B cell (primary cell): ENCODE data around the gene PTPRT. TPM values are rescaled to one million over a fixed set of nuclear protein-coding genes. Genes with fewer than 3 reads are reported as not detected.

Experiments used
- ATAC-seq: fragments of 200-7000 bp; cut with Tn5 transposase; one replicate; pipeline ENCODE4 v1.10.0; 2021; ENCODE audit warnings: low read depth, mild to moderate bottlenecking, moderate number of reproducible peaks, moderate library complexity
- CTCF ChIA-PET: fragments of 350-600 bp; sonication (Branson Sonifier 250); formaldehyde crosslinking; loops from one replicate; lab custom pipeline; 2021; ENCODE audit warnings: antibody characterized with exemption, inconsistent platforms; lab: Charles Lee
- POLR2A ChIA-PET: fragments of 350-600 bp; sonication (Branson Sonifier 250); formaldehyde crosslinking; loops from one replicate; lab custom pipeline; 2021; ENCODE audit warnings: antibody characterized with exemption; lab: Charles Lee
- DNase-seq: peaks from one replicate; pipeline ENCODE4 v3.0.0; 2013
- H2AFZ ChIP-seq: 2 replicates; pipeline ENCODE4 v1.6.1; 2012; ENCODE audit warnings: mild to moderate bottlenecking, low read depth, low read length; ENCODE audit not compliant: insufficient read depth, poor library complexity, severe bottlenecking
- H3K27ac ChIP-seq, 2 donors: 1 replicate in 1 of 2; 2 replicates in 1 of 2; pipeline ENCODE4 v1.5.1; 2012 to 2013; ENCODE audit warnings: low read length in 2 of 2, mild to moderate bottlenecking in 2 of 2, moderate library complexity in 1 of 2
- H3K27me3 ChIP-seq, 4 experiments: fragments of 200-600 bp in 1 of 4; sonication (generic) in 1 of 4; replicated peaks in 1 of 4; 1 replicate in 2 of 4; 2 replicates in 2 of 4; pipeline versions ENCODE4 v1.6.1 to v1.7.0; 2013 to 2016; ENCODE audit warnings: low read length in 3 of 4, mild to moderate bottlenecking in 2 of 4, mixed read lengths in 1 of 4, moderate library complexity in 1 of 4; ENCODE audit not compliant: insufficient read depth in 4 of 4, control insufficient read depth in 3 of 4; ENCODE audit errors: control extremely low read depth in 1 of 4
- H3K36me3 ChIP-seq, 2 experiments: replicated peaks in 1 of 2; 1 replicate in 1 of 2; 2 replicates in 1 of 2; pipeline versions ENCODE4 v1.6.1 to v1.7.1; 2013; ENCODE audit warnings: low read length in 1 of 2; ENCODE audit not compliant: insufficient read depth in 2 of 2, control insufficient read depth in 1 of 2; ENCODE audit errors: control extremely low read depth in 1 of 2, extremely low read depth in 1 of 2
- H3K4me1 ChIP-seq, 2 donors: fragments of 200-600 bp in 1 of 2; sonication (generic) in 1 of 2; 1 replicate in 1 of 2; 2 replicates in 1 of 2; pipeline versions ENCODE4 v1.5.1 to v1.6.1; 2013 to 2017; ENCODE audit warnings: low read length in 2 of 2; ENCODE audit not compliant: control insufficient read depth in 2 of 2, insufficient read depth in 2 of 2
- H3K4me2 ChIP-seq: replicated peaks from 2 replicates; pipeline ENCODE3; 2012; ENCODE audit warnings: mild to moderate bottlenecking, low read depth, low read length; ENCODE audit not compliant: poor library complexity, severe bottlenecking
- H3K4me3 ChIP-seq, 5 experiments: fragments of 200-600 bp in 1 of 5; sonication (generic) in 1 of 5; 1 replicate in 3 of 5; 2 replicates in 2 of 5; pipeline versions ENCODE4 v1.5.1 to v1.7.0; 2011 to 2016; ENCODE audit warnings: low read length in 4 of 5, mild to moderate bottlenecking in 4 of 5, low read depth in 2 of 5, control low read depth in 1 of 5, moderate library complexity in 1 of 5; ENCODE audit not compliant: insufficient read depth in 1 of 5; ENCODE audit errors: control extremely low read depth in 1 of 5, extremely low read depth in 1 of 5
- H3K79me2 ChIP-seq: fragments of 200-600 bp; sonication (generic); one replicate; pipeline ENCODE4 v1.6.0; 2016; ENCODE audit warnings: low read length; ENCODE audit not compliant: control insufficient read depth, insufficient read depth
- H3K9ac ChIP-seq: fragments of 200-600 bp; sonication (generic); 2 replicates; pipeline ENCODE4 v1.6.1; 2017; ENCODE audit warnings: mild to moderate bottlenecking, low read length, moderate library complexity
- H3K9me3 ChIP-seq, 3 donors: one replicate each; pipeline versions ENCODE4 v1.6.1 to v1.7.1; 2013; ENCODE audit warnings: low read length in 2 of 3; ENCODE audit not compliant: control insufficient read depth in 2 of 3, insufficient read depth in 1 of 3; ENCODE audit errors: control extremely low read depth in 1 of 3
- H4K20me1 ChIP-seq: 2 replicates; pipeline ENCODE4 v1.6.0; 2012; ENCODE audit warnings: mild to moderate bottlenecking, low read length; ENCODE audit not compliant: insufficient read depth, control insufficient read depth, poor library complexity, severe bottlenecking
- H3K27ac Mint-ChIP-seq: one replicate; pipeline ENCODE4 v1.8.0; 2021; ENCODE audit warnings: mixed read lengths
- H3K27me3 Mint-ChIP-seq: one replicate; pipeline ENCODE4 v1.8.0; 2021; ENCODE audit warnings: mixed read lengths
- H3K4me1 Mint-ChIP-seq: one replicate; pipeline ENCODE4 v1.8.0; 2021; ENCODE audit warnings: mixed read lengths
- H3K4me3 Mint-ChIP-seq: one replicate; pipeline ENCODE4 v1.8.0; 2021; ENCODE audit warnings: mixed read lengths
- H3K9me3 Mint-ChIP-seq: one replicate; pipeline ENCODE4 v1.8.0; 2022; ENCODE audit warnings: mixed read lengths; ENCODE audit not compliant: insufficient read depth
- EZH2 ChIP-seq: IDR thresholded peaks from 2 replicates; pipeline ENCODE4 v1.6.1; 2012; ENCODE audit warnings: borderline replicate concordance, low read depth, mild to moderate bottlenecking, moderate library complexity, low read length; ENCODE audit not compliant: insufficient read depth, poor library complexity, severe bottlenecking
- WGBS: methylation state at CpG from one replicate; pipeline ENCODE4 v1.1.5; 2013; ENCODE audit warnings: missing lambda C conversion rate; ENCODE audit not compliant: insufficient coverage; 5-methylcytosine and 5-hydroxymethylcytosine counted together
- intact Hi-C: fragments of 100-400 bp; cut with micrococcal nuclease; formaldehyde crosslinking; loops from one replicate; pipeline ENCODE4 v1.10.0; 2022
- polyA plus RNA-seq: library from polyadenylated mRNA; depleted of rRNA; stranded (reverse); fragments of >200 nt; gene quantifications from 2 replicates; pipeline ENCODE4 v1.2.3, GENCODE V29; 2012
- total RNA-seq, 2 donors: library from RNA; stranded (reverse); fragments of 120-200 nt in 1 of 2; gene quantifications; 1 replicate in 1 of 2; 2 replicates in 1 of 2; pipeline versions ENCODE4 v1.2.3 to v1.2.4, GENCODE V29; 2013 to 2022
- TF ChIP-seq, protein P1 (sequence below): fragments of 200-600 bp; IDR thresholded peaks from one replicate; pipeline ENCODE4 v1.8.0; 2022; ENCODE audit warnings: antibody characterized with exemption, mild to moderate bottlenecking

PTPRT gene
- total and polyA plus RNA-seq, 2 donors (not counting 1 experiment from before 2014, with no cell fraction given), result not detected

DNA sequence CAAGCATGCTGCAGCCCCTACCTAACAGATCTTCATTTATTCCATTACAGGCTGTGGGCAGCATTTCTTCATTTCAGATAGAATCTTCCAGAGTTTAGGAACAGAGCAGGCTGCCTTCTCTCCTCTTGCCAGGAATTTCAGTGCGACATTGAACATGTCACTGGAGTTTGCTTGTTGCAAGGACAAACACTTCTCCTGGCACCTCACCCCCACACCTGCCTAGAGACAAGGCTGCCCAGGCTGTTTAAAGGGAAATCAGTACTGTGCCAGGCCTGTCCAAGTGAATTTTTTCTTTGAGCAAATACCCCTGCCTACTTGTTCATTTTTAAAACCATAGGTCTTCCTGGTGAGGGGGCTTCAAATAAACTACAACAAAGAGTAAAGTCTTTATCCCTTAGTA lies 594.1 kb downstream of the PTPRT start:
- ATAC-seq (no peak), DNase-seq (no peak)
- Histone ChIP-seq H3K36me3 (no peaks in the 10 kb centered on the region), H3K4me3 (no peak overlapping the region), H2AFZ (no peak overlapping the region), H3K27me3 (no peaks in the 10 kb centered on the region), H3K9me3 (no peaks in the 10 kb centered on the region), H3K79me2 (no peaks in the 10 kb centered on the region), H3K9ac (no peak overlapping the region), H3K4me2 (no peak overlapping the region), H4K20me1 (no peaks in the 10 kb centered on the region), H3K4me1 (no peaks in the 10 kb centered on the region), H3K27ac (no peak overlapping the region)
- H3K27me3 Mint-ChIP-seq, result no peaks in the 10 kb centered on the region
- no peaks in the 10 kb centered on the region for H3K9me3 Mint-ChIP-seq
- H3K4me3 Mint-ChIP-seq, result no peak overlapping the region
- ChIA-PET POLR2A (no interaction called here), CTCF (no interaction called here)
- H3K27ac Mint-ChIP-seq, result no peak overlapping the region
- TF ChIP-seq, protein P1, sequence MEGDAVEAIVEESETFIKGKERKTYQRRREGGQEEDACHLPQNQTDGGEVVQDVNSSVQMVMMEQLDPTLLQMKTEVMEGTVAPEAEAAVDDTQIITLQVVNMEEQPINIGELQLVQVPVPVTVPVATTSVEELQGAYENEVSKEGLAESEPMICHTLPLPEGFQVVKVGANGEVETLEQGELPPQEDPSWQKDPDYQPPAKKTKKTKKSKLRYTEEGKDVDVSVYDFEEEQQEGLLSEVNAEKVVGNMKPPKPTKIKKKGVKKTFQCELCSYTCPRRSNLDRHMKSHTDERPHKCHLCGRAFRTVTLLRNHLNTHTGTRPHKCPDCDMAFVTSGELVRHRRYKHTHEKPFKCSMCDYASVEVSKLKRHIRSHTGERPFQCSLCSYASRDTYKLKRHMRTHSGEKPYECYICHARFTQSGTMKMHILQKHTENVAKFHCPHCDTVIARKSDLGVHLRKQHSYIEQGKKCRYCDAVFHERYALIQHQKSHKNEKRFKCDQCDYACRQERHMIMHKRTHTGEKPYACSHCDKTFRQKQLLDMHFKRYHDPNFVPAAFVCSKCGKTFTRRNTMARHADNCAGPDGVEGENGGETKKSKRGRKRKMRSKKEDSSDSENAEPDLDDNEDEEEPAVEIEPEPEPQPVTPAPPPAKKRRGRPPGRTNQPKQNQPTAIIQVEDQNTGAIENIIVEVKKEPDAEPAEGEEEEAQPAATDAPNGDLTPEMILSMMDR, result no peak
- no peak for TF ChIP-seq EZH2
- intact Hi-C loops, result no loop called here
- no CpG with 5 or more reads among the region's 1 CpG for WGBS
- no peaks in the 10 kb centered on the region for H3K4me1 Mint-ChIP-seq

DNA sequence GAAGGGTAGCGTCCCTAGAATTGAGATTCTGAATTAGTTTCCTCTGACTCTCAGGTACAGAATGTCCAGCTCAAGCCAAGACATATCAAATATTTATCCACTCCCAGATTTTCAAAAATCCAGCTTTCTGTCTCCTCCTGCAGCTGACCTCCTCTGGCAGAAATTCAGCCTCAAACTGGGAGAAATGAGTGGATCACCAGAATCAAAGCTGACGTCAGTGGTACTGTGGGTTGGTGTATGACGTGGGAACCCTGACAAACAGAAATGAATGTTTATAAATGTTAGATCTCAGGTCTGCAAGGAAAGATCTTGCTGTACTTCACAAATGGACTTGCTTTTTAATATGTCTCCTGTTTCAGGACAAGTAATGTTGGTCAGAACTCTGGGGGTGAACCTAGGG lies 595.0 kb downstream of the PTPRT start:
- no peak overlapping the region for H3K9ac ChIP-seq
- no peak overlapping the region for H3K4me2 ChIP-seq
- H3K4me3 Mint-ChIP-seq, result no peak overlapping the region
- no peaks in the 10 kb centered on the region for H3K4me1 ChIP-seq
- no peak overlapping the region for H3K4me3 ChIP-seq
- TF ChIP-seq EZH2, result no peak
- TF ChIP-seq, protein P1, result no peak
- H3K27me3 ChIP-seq, result no peaks in the 10 kb centered on the region
- POLR2A ChIA-PET, result no interaction called here
- no peaks in the 10 kb centered on the region for H3K79me2 ChIP-seq
- no peaks in the 10 kb centered on the region for H3K36me3 ChIP-seq
- no peak overlapping the region for H3K27ac ChIP-seq
- no peak overlapping the region for H2AFZ ChIP-seq
- H3K27ac Mint-ChIP-seq, result no peak overlapping the region
- no peaks in the 10 kb centered on the region for H4K20me1 ChIP-seq
- DNase-seq (no peak), ATAC-seq (no peak)
- CTCF ChIA-PET, result no interaction called here
- no peaks in the 10 kb centered on the region for H3K9me3 ChIP-seq
- intact Hi-C loops, result no loop called here
- no peaks in the 10 kb centered on the region for H3K27me3 Mint-ChIP-seq
- 100% methylated on average over 3 of the region's 3 CpGs for WGBS
- H3K9me3 Mint-ChIP-seq, result no peaks in the 10 kb centered on the region
- no peaks in the 10 kb centered on the region for H3K4me1 Mint-ChIP-seq
